Endothelial cell of umbilical vein (primary cell): ENCODE data around the gene ROMO1. TPM values are rescaled to one million over a fixed set of nuclear protein-coding genes. Genes with fewer than 3 reads are reported as not detected.

Experiments
- BruUV-seq: library from RNA; stranded (reverse); fragments of 400-500 nt; replicated peaks from 2 replicates; lab custom pipeline; 2021; lab: Mats Ljungman, UMichigan
- CTCF ChIA-PET: fragments of 300-600, 350-600 bp; sonication (Branson Sonifier 250); formaldehyde crosslinking; loops from one replicate; lab custom pipeline; 2021; ENCODE audit warnings: antibody characterized with exemption, inconsistent platforms; lab: Charles Lee
- POLR2A ChIA-PET: fragments of 300-600, 350-600 bp; sonication (Branson Sonifier 250); formaldehyde crosslinking; loops from one replicate; lab custom pipeline; 2021; ENCODE audit warnings: antibody characterized with exemption, inconsistent platforms; lab: Charles Lee
- DNase-seq: peaks from one replicate; pipeline ENCODE4 v3.0.0-alpha.2; 2011; ENCODE audit warnings: low read depth, low spot score
- FAIRE-seq: peaks from 2 replicates; lab custom pipeline; 2011; peaks lifted over from hg19 to GRCh38; lab: Jason Lieb, UNC
- H2AFZ ChIP-seq: 2 replicates; pipeline ENCODE4 v1.6.0; 2012; ENCODE audit warnings: low read depth, low read length, control low read depth, inconsistent platforms
- H3K27ac ChIP-seq: 2 replicates; pipeline ENCODE4 v1.5.1; 2011; ENCODE audit warnings: low read depth, mild to moderate bottlenecking, control low read depth, low read length, moderate library complexity; ENCODE audit not compliant: insufficient read depth
- H3K27me3 ChIP-seq, 2 experiments: 2 replicates each; pipeline versions ENCODE4 v1.6.0 to v1.6.1; 2011; ENCODE audit warnings: low read length in 2 of 2, mixed read lengths in 1 of 2; ENCODE audit not compliant: control insufficient read depth in 2 of 2, insufficient read depth in 2 of 2
- H3K36me3 ChIP-seq, 2 experiments: 2 replicates in 1 of 2; 3 replicates in 1 of 2; pipeline ENCODE4 v1.5.1; 2011; ENCODE audit warnings: low read length in 2 of 2, mild to moderate bottlenecking in 1 of 2, moderate library complexity in 1 of 2; ENCODE audit not compliant: control insufficient read depth in 2 of 2, insufficient read depth in 2 of 2; ENCODE audit errors: extremely low read depth in 1 of 2
- H3K4me1 ChIP-seq: 3 replicates; pipeline ENCODE4 v1.5.1; 2011; ENCODE audit warnings: mild to moderate bottlenecking, low read length; ENCODE audit not compliant: control insufficient read depth, insufficient read depth; ENCODE audit errors: extremely low read depth
- H3K4me2 ChIP-seq: 2 replicates; pipeline ENCODE4 v1.6.1; 2011; ENCODE audit warnings: low read length, control low read depth, mixed read lengths; ENCODE audit not compliant: insufficient read depth
- H3K4me3 ChIP-seq, 3 experiments: fragments of 200-600 bp in 1 of 3; sonication (generic), shearing (Covaris generic) in 1 of 3; replicated peaks in 1 of 3; 2 replicates each; pipeline ENCODE4 v1.5.1; 2011 to 2016; ENCODE audit warnings: control low read depth in 3 of 3, low read length in 3 of 3, mild to moderate bottlenecking in 2 of 3, inconsistent platforms in 1 of 3, low read depth in 1 of 3, moderate library complexity in 1 of 3; ENCODE audit not compliant: insufficient read depth in 1 of 3
- H3K79me2 ChIP-seq: 2 replicates; pipeline ENCODE4 v1.6.0; 2012; ENCODE audit warnings: low read length, inconsistent platforms; ENCODE audit not compliant: control insufficient read depth, insufficient read depth
- H3K9ac ChIP-seq: replicated peaks from 2 replicates; pipeline ENCODE3; 2011; ENCODE audit warnings: low read length, control low read depth; ENCODE audit not compliant: insufficient read depth; ENCODE audit errors: extremely low read depth
- H3K9me1 ChIP-seq: replicated peaks from 3 replicates; pipeline ENCODE4 v1.6.0; 2011; ENCODE audit warnings: mild to moderate bottlenecking, low read length; ENCODE audit not compliant: control insufficient read depth, insufficient read depth; ENCODE audit errors: extremely low read depth
- H3K9me3 ChIP-seq: replicated peaks from 2 replicates; pipeline ENCODE4 v1.5.1; 2012; ENCODE audit warnings: low read length, inconsistent platforms; ENCODE audit not compliant: control insufficient read depth, insufficient read depth
- H4K20me1 ChIP-seq: replicated peaks from 2 replicates; pipeline ENCODE3; 2011; ENCODE audit warnings: mild to moderate bottlenecking, low read length; ENCODE audit not compliant: control insufficient read depth, insufficient read depth; ENCODE audit errors: extremely low read depth
- CTCF ChIP-seq, 2 donors: IDR thresholded peaks; 1 replicate in 1 of 2; 2 replicates in 1 of 2; pipeline ENCODE4 v1.5.1; 2011; ENCODE audit warnings: low read length in 2 of 2, mild to moderate bottlenecking in 2 of 2, moderate library complexity in 2 of 2, control low read depth in 1 of 2, inconsistent platforms in 1 of 2, low read depth in 1 of 2; ENCODE audit not compliant: insufficient read depth in 1 of 2; ENCODE audit errors: extremely low read depth in 1 of 2
- EZH2 ChIP-seq: IDR thresholded peaks from 2 replicates; pipeline ENCODE4 v1.6.1; 2012; ENCODE audit warnings: borderline replicate concordance, low read depth, mild to moderate bottlenecking, moderate library complexity, low read length, inconsistent platforms; ENCODE audit not compliant: severe bottlenecking
- GATA2 ChIP-seq: IDR thresholded peaks from 2 replicates; pipeline ENCODE4 v1.7.0; 2011; ENCODE audit warnings: low read depth, mild to moderate bottlenecking, moderate library complexity, mixed read lengths, low read length; ENCODE audit not compliant: insufficient read length, insufficient read depth
- JUN ChIP-seq: IDR thresholded peaks from 2 replicates; pipeline ENCODE4 v1.6.1; 2011; ENCODE audit warnings: borderline replicate concordance, low read depth; ENCODE audit not compliant: insufficient read length, insufficient read depth
- MAX ChIP-seq: IDR thresholded peaks from 2 replicates; pipeline ENCODE4 v1.6.1; 2011; ENCODE audit not compliant: insufficient read depth, insufficient read length
- POLR2A ChIP-seq: IDR thresholded peaks from 2 replicates; pipeline ENCODE4 v1.6.1; 2012; ENCODE audit warnings: low read depth, mild to moderate bottlenecking, control low read depth, low read length
- dilution Hi-C: fragments of 300-500 bp; cut with MboI; formaldehyde crosslinking; loops from one replicate; pipeline ENCODE4 v1.15.0; 2019; ENCODE audit warnings: low sequenced_read_pairs; ENCODE audit not compliant: extremely low pct_ligation_motif_present
- intact Hi-C: fragments of 100-400 bp; cut with micrococcal nuclease; formaldehyde crosslinking; loops from one replicate; pipeline ENCODE4 v1.10.0; 2022
- polyA plus RNA-seq, 4 experiments: library from polyadenylated mRNA; depleted of rRNA in 3 of 4; stranded (reverse) in 3 of 4; unstranded in 1 of 4; fragments of >200 nt; gene quantifications; 2 replicates each; pipeline versions ENCODE4 v1.2.1 to v1.2.3, GENCODE V29; 2011 to 2012; ENCODE audit warnings: missing spikeins in 1 of 4
- total RNA-seq: library from RNA; stranded (reverse); gene quantifications from 2 replicates; pipeline ENCODE4 v1.2.3, GENCODE V29; 2021

Gene ROMO1
- total and polyA plus RNA-seq, 2 donors (not counting 3 experiments of a cell fraction or from before 2014, with no cell fraction given), result 174 to 1,099 TPM

GRCh38 chr20:35663516-35664465 is 35.4 kb upstream of the ROMO1 start:
- Histone ChIP-seq H3K9me1 (no peaks in the 10 kb centered on the region), H3K9me3 (no peaks in the 10 kb centered on the region), H4K20me1 (peaks cover 14% of the 10 kb centered on the region), H3K36me3 (no peaks in the 10 kb centered on the region), H3K4me3 (peak overlapping the region; percentile 13 to 81 (median 78)), H3K4me2 (peak overlapping the region; percentile 77), H3K9ac (peak overlapping the region; percentile 59), H3K4me1 (peaks cover 19% of the 10 kb centered on the region), H2AFZ (no peak overlapping the region), H3K27ac (peak overlapping the region; percentile 33), H3K79me2 (peaks cover 58% of the 10 kb centered on the region), H3K27me3 (no peaks in the 10 kb centered on the region)
- no TSS peak for BruUV-seq
- POLR2A ChIA-PET, result no interaction called here
- CTCF ChIA-PET, result interaction anchor here (0.8 to 2.1 kb wide), 6 partner anchors 10 to 79 kb away, joined by 3 to 8 read pairs (median 3); partner anchors contain the start of genes RBM39 and SPAG4
- dilution Hi-C loops, result no loop called here
- FAIRE-seq, result no peak
- TF ChIP-seq JUN (no peak), EZH2 (no peak), POLR2A (no peak), GATA2 (no peak), MAX (no peak), CTCF (IDR thresholded peaks at IDR 0.05; ENCODE audit: extremely low read depth in 1 of 2, insufficient read depth in 1 of 2, low read depth in 1 of 2, low read length in 2 of 2) (no peak)
- peak; percentile 45 for DNase-seq
- intact Hi-C loops, result loop anchor here (1.0 to 5.0 kb wide), 3 partner anchors 35 to 79 kb away; partner anchors contain the start of genes NFS1, RBM39 and ROMO1
